Measurements from ENCODE around the gene DENND1A. TPM values are rescaled to one million over a fixed set of nuclear protein-coding genes. Genes with fewer than 3 reads are reported as not detected.

DENND1A gene
- total RNA-seq, 1 donor from 2014 or later, result 19.9 TPM

GRCh38 chr9:123778232-123778902, 151.6 kb downstream of the DENND1A start:
- H3K9me3 Mint-ChIP-seq, result no peaks in the 10 kb centered on the region
- H3K4me3 Mint-ChIP-seq, result no peak overlapping the region
- H3K4me1 Mint-ChIP-seq (ENCODE audit: unreplicated experiment), result peaks cover 13% of the 10 kb centered on the region
- no peak overlapping the region for H3K27ac Mint-ChIP-seq
- H3K27me3 Mint-ChIP-seq, result peaks cover 3% of the 10 kb centered on the region
- no peak for DNase-seq (ENCODE audit: extremely low spot score, unreplicated experiment)
- TF ChIP-seq CTCF (conservative IDR thresholded peaks at IDR 0.05), result no peak
- H3K36me3 Mint-ChIP-seq, result no peaks in the 10 kb centered on the region

- Mint-ChIP-seq H3K4me3 (no peak overlapping the region), H3K4me1 (ENCODE audit: unreplicated experiment) (peaks cover 24% of the 10 kb centered on the region), H3K9me3 (no peaks in the 10 kb centered on the region), H3K27me3 (peaks cover 3% of the 10 kb centered on the region), H3K27ac (no peak overlapping the region), H3K36me3 (no peaks in the 10 kb centered on the region)
- DNase-seq (ENCODE audit: extremely low spot score, unreplicated experiment), result no peak
- no peak for TF ChIP-seq CTCF (conservative IDR thresholded peaks at IDR 0.05)
Observed at GRCh38 chr9:123776708-123777537, 153.0 kb downstream of the DENND1A start.

GRCh38 chr9:123775289-123776284, 154.3 kb downstream of the DENND1A start:
- H3K27ac Mint-ChIP-seq, result no peak overlapping the region
- no peaks in the 10 kb centered on the region for H3K9me3 Mint-ChIP-seq
- no peak for TF ChIP-seq CTCF (conservative IDR thresholded peaks at IDR 0.05)

GRCh38 chr9:123773783-123774182, 156.1 kb downstream of the DENND1A start:
- DNase-seq (ENCODE audit: extremely low spot score, unreplicated experiment), result no peak
- H3K27ac Mint-ChIP-seq, result no peak overlapping the region
- TF ChIP-seq CTCF (conservative IDR thresholded peaks at IDR 0.05), result no peak

More at GRCh38 chr9:123775289-123776284, 154.3 kb downstream of the DENND1A start:
- peaks cover 32% of the 10 kb centered on the region for H3K4me1 Mint-ChIP-seq (ENCODE audit: unreplicated experiment)
- H3K4me3 Mint-ChIP-seq, result no peak overlapping the region
- peaks cover 3% of the 10 kb centered on the region for H3K27me3 Mint-ChIP-seq
- H3K36me3 Mint-ChIP-seq, result no peaks in the 10 kb centered on the region
- DNase-seq (ENCODE audit: extremely low spot score, unreplicated experiment), result no peak

GRCh38 chr9:123772967-123773366, 157.0 kb downstream of the DENND1A start:
- H3K4me1 Mint-ChIP-seq (ENCODE audit: unreplicated experiment), result peaks cover 32% of the 10 kb centered on the region
- DNase-seq (ENCODE audit: extremely low spot score, unreplicated experiment), result no peak
- TF ChIP-seq CTCF (conservative IDR thresholded peaks at IDR 0.05), result no peak
- H3K27me3 Mint-ChIP-seq, result peaks cover 3% of the 10 kb centered on the region
- no peak overlapping the region for H3K27ac Mint-ChIP-seq
- no peaks in the 10 kb centered on the region for H3K36me3 Mint-ChIP-seq
- no peak overlapping the region for H3K4me3 Mint-ChIP-seq
- no peaks in the 10 kb centered on the region for H3K9me3 Mint-ChIP-seq

More at GRCh38 chr9:123773783-123774182, 156.1 kb downstream of the DENND1A start:
- Mint-ChIP-seq H3K9me3 (no peaks in the 10 kb centered on the region), H3K36me3 (no peaks in the 10 kb centered on the region), H3K4me3 (no peak overlapping the region), H3K27me3 (peaks cover 3% of the 10 kb centered on the region), H3K4me1 (ENCODE audit: unreplicated experiment) (peaks cover 32% of the 10 kb centered on the region)
